HG03097 (cell line): Measurements from ENCODE around the gene UNC50.
"Not testable (repeated sequence)": the region's sequence is repeated elsewhere in the genome, so short reads cannot be mapped to it uniquely, and the experiment has no call there.

Experiments
- ATAC-seq: cut with Tn5 transposase; IDR thresholded peaks from one replicate; pipeline ENCODE4 v1.9.1; 2021; ENCODE audit not compliant: unreplicated experiment, low FRiP score

UNC50 gene

DNA sequence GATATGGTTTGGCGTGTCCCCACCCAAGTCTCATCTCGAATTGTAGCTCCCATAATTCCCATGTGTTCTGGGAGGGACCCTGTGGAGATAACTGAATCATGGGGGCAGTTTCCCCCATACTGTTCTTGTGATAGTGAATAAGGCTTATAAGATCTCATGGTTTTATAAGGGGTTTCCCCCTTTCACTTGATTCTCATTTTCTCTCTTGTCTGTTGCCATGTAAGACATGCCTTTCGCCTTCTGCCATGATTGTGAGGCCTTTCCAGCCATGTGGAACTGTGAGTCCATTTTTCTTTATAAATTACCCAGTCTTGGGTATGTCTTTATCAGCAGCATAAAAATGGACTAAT is 51.1 kb downstream of the UNC50 start:
- ATAC-seq: not testable (repeated sequence)

DNA sequence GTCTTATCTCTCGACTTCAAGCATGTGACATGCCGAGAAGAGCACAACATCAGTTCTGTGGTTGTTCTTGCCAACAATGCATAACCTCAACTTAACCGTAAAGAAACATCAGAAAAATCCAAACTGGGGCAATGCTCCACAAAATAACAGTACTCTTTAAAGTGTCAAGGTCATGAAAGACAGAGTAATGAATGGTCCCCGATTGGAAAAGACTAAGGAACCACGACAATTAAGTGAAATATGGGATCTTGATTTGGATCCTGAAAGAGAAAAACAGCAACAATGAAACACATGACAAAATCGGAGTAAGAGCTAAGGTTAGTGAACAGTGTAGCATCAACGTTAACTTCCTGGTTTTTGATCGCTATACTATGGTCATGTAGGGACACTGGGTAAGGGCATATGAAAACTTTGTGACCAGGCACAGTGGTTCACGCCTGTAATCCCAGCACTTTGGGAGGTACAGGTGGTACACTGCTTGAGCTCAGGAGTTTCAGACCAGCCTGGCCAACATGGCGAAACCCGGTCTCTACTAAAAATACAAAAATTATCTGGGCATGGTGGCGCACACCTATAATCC is 55.2 kb downstream of the UNC50 start:
- no peak for ATAC-seq

DNA sequence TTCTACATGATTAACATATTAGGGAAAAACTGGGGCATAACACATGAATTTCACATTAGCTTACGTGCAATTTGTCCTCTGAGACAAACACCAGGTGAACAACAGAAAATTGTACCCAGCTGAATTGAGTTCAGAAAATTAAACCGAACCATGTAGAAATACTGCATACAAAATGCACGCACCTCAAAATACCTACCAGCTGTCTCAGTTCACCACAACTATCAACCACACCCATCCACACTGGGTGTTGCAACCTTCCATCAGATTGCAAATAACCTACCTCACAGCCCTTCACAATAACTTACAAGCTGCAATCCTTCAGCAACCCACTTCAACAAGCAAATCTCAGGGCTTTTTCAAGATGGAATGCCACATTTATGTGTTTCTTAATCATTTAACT is 55.9 kb downstream of the UNC50 start:
- ATAC-seq: no peak

GRCh38 chr2:98665677-98666076 is 57.3 kb downstream of the UNC50 start:
- no peak for ATAC-seq
